ENCODE results near the gene SPTB.
A peak's percentile ranks its signal among the peaks of the same experiment; 100 is the strongest.

SPTB gene

DNA sequence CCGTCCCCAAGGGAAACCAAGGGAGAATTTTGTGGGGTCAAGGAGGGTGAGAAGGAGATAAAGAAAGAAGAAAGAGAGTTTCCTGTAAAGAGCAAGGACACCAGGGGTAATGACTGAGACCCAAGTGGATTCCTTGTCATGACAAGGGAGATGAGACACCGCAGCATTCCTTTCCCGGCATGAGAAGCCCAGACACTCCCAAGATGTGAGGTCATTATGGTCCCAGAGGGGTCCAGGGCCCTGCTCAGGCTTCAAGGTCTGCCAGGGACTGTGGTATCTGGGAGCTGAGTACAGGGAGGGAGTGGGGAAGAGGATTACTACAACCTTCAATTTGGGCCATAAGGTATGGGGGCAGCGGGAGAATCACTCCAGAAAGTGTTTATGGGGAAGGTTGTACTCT, 58.1 kb downstream of the SPTB start:
- DNase-seq (ENCODE audit: low spot score): no peak

GRCh38 chr14:64818151-64818550, 61.6 kb downstream of the SPTB start:
- no peak for DNase-seq (ENCODE audit: low spot score)

GRCh38 chr14:64817631-64818030, 62.1 kb downstream of the SPTB start:
- DNase-seq (ENCODE audit: low spot score): peak; percentile 5

DNA sequence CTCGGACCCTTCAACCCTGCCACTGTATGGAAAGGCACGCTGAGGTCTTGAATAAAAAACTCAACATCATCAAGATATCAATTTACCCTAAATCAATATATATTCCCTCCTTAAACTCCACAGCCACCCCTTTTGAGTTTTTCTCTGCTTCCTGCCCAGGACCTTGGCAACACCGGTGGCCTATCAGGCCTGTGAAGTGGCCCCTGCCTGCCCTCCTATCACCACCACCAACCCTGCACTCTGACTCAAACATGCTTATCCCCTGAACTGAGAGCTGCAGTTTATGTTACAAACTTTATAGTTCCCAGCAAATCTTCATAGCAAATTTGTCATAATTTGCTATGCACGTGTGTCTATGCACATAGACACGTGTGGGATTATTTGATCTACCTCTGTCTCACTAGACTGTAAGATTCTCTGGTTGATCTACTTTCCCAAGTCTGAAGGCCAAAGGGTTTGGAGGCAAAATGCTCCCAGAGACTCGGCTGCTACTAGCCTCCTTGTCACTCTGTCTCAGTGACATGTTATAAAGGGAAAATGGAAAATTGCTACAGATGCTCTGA, 63.4 kb downstream of the SPTB start:
- DNase-seq (ENCODE audit: low spot score): no peak

DNA sequence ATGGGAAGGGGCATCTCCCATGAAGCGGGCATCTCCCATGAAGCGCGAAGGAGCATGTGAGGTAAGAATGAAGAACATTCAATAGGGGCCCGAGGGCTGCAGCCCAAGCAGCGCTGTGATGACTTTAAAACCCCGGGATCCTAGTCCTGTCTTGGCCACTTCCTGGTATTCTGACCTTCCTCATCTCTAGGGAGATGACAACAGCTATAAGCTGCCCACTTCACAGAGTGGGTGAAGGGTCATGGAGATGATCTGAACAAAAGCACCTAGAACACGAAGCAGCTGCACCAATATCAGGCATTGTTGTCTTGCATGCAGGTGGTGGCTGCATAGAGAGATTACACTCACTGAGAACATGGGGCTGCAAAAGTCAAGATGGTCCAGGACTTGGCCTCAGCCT, 64.5 kb downstream of the SPTB start:
- no peak for DNase-seq (ENCODE audit: low spot score)

GRCh38 chr14:64812412-64812811, 67.3 kb downstream of the SPTB start:
- DNase-seq (ENCODE audit: low spot score): peak; percentile 57

DNA sequence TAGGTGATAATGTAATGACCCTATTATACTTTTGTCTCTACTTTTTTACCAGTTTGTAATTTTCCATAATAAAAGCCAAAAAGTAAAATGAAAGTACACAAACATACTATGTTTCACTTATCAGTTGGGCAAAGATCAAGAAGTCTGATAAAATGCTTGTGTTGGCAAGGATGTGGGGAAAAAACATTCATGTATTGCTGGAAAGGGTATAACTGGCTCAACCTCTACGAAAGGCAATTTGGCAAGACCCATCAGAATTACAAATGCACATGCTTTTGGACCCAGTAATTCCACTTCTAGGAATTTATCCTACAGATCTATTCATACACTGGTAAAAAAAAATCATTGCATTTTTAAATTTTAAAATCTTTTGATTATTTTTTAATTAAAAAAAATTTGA, 68.0 kb downstream of the SPTB start:
- no peak for DNase-seq (ENCODE audit: low spot score)

DNA sequence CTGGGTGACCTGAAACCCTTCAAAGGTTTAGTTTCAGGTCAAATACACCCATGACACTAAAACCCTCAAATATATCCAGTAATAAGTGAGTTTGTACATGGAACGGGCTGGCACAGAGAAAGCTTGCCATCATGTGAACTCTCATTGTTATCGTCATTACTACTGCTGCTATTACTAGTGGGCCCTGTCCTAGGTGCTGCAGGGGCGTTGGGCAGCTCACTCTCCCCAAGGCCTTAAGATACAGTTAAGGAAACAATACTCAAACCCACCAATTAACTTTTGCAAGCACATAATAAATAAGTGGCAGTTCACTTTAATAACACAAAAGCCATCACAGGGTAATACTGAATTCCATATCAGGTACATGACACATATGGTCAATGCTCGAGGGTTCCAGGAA, 71.3 kb downstream of the SPTB start:
- DNase-seq (ENCODE audit: low spot score): no peak

DNA sequence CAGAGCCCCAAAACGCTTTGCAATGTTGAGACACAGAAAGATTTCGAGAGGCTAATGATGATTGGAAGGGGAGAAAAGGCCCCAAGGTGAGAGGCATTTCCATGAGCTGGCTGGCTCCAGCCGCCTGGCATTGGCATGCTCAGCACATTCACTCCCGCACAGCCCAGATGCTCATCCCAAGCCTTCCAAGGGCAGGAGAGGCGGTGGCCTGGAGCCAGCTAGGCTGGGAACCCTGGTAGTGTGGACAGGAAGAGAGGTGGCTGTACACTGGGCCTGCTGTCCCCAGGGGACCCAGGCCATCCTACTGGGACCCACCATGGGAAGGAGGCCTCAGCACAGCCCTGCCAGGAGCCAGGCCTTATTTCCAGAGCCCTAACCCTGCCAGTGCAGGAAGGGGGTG, 72.2 kb downstream of the SPTB start:
- peak; percentile 15 for DNase-seq (ENCODE audit: low spot score)

GRCh38 chr14:64806862-64807495, 72.7 kb downstream of the SPTB start:
- no peak for DNase-seq (ENCODE audit: low spot score)

DNA sequence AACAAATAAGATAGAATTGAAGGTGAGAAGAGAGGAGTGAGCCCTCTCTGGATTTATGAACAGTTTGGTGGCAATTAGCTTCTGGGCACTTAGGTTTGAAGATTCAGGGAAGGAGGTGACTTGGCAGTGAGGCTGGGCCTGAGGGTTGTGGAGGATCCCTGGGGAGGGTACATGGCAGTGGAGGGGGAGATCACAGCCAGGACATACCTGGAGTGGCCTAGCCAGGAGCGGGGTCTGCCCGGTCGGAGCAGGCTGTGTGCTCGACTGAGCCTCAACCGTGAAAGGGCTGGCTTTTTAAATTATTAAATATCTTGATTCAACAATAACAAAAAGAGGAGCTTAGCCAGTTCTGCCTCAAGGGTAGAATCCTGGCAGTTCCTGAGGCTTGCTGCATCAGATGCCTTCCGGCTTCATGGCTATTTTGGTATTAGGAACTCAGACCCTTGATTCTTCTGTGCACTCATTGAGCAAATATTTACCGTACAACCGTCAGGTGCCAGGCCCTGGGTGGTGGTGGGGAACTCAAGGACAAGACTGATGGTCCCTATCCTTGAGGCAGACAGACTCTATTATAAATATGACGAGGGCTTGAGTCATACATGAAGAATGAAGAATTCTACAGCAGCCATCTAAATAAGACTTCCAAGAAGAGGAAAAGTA, 73.4 kb downstream of the SPTB start:
- DNase-seq (ENCODE audit: low spot score): peak; percentile 93

DNA sequence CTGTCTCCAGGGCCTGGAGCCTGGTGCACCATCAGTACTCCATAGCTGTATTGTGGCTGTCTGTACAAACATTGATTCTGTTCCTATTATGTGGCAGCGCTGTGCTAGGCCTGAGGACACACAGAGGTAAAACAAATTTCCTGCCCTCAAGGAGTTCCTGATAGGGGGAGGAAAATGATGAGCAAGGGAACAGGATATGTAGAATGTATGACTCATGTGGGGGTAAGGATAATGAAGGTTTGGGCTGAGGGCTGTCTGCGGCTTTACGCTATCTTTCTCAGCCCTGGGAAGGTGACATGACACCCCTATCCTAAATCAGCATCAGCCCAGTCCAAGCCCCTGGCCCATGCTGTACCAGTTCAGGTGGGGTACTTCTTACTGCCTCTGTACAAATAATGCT, 74.1 kb downstream of the SPTB start:
- peak; percentile 68 for DNase-seq (ENCODE audit: low spot score)

- DNase-seq (ENCODE audit: low spot score): no peak
Measured at GRCh38 chr14:64804754-64805260, 74.9 kb downstream of the SPTB start.

- DNase-seq (ENCODE audit: low spot score): peak; percentile 22
Measured at GRCh38 chr14:64801800-64802199, 77.9 kb downstream of the SPTB start.

DNA sequence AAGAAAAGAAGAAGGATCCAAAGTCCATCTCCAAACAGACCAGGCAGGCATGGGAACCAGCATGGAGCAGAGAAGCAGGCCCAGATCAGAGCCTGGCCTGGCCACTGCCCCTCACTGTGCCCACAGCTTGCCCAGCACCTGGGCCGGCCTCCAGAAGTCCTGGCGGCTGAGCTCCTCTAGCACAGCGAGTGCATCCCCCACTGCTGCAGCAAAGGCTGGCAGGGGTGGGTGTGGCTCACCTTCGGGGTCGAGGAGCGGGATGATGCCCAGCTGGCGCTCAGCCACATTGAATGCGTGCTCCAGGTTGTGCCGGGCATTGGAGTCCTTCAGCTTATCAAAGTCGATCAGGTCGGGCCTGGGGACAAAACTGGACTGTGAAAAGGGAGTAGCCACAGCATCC, 78.7 kb downstream of the SPTB start:
- no peak for DNase-seq (ENCODE audit: low spot score)

DNA sequence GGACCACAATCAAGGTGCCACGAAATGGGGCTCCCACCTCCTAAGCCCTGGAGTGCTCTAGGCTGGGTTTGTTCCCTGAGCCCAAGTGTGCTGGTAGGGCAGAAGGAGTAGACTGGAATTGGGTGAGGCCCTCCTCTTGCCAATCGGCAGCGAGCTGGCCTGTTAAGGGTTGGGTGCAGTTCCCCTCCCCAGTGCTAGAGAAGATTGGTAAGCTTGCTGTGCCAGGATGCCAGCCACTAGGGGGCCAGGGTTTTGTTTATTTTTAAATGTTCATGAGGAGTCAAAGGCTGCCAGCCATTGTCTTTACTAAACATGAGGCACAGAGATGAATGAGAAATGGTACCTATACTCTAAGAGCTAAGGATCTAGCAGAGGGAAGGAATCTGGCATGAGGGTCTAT, 79.7 kb downstream of the SPTB start:
- DNase-seq (ENCODE audit: low spot score): peak; percentile 48

DNA sequence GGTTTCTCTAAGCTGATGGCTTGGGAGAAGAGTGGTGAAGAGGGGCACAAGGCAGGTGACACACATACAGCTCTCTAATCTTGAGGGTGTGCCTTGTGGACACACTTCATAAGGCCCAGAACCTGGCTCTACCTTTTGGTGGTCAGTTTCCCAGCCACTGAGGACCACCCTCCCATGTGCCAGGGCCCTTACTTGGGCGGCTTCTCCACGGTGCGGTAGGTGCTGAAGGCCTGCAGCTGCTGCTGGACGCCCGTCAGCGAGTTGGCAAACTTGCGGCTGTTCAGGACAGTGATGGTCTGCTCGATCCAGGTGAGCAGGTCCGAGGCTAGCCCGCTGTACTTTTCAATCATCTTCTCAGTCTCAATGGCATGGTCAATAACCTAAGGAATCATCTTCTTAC, 80.2 kb downstream of the SPTB start:
- no peak for DNase-seq (ENCODE audit: low spot score)

- DNase-seq (ENCODE audit: low spot score): no peak
Measured at GRCh38 chr14:64796369-64796768, 83.3 kb downstream of the SPTB start.

- no peak for DNase-seq (ENCODE audit: low spot score)
Measured at GRCh38 chr14:64795921-64796320, 83.8 kb downstream of the SPTB start.

DNA sequence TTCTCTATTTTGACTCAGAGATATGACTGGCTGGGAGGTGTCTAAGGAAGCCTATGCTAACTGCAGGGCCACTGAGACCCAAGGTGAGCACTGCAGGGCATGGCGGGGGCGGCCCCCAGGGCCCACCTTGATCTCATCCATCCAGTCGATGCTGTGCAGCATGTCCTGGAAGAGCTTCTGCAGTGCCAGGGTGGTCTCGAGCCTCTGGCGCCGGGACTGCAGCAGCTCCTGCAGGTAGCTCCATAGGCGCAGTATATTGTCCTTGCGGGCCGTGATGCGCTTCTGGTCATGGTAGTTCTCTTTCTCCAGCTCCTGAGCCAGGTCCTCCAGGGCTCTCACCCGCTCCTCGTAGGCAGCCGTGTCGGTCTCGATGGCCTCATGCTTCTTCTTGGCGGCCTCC, 84.5 kb downstream of the SPTB start:
- DNase-seq (ENCODE audit: low spot score): no peak

DNA sequence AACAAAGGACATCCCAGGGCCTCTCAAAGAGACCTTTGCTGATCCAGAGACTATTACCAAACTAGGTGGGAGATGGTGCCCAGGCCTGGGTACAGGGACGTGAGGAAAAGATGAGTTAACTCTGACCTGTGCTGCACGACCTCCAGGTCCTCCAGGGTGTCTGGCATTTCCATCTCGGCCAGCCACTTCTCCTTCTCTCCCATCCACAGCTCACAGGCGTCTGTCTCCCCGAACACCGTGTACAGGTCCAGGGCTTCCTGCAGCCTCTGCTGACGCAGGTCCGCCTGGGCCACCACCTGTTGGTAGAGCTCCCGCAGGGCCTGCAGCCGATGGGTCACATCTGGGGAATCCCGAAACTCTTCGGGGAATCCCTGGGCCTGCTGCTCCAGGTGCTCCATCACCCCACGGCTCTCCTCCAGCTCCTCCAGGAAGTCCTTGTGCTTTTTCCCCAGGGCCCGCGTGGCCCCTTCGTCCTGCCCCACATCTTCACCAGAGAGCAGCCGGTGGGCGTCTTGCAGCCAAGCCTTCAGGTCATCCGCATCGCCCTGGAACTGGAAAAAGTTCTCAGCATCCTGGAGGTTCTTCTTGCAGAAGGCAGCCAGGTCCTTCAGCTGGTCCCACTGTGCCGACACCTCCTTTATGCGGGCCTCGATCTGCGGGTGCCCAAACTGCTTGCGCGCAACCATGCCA, 86.7 kb downstream of the SPTB start:
- DNase-seq (ENCODE audit: low spot score): no peak

DNA sequence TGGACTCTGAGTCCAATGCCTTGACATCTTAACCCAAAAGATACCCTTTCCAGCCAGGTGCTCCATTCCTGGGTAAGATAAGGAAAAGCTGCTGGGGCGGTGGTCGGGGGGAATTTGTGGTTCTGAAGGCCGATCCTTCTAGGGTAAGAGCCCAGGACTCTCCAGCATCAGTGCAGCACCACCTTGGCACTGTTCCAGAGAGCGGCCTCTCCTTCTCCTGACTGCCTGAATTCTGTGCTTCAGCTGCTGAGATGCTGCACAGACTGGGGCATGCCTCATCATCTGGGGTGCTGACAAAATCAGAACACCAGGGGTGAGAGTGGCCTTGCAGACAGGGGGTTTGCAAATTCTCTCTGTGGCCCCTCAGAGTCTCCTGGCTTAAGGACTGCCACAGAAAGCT, 87.5 kb downstream of the SPTB start:
- DNase-seq (ENCODE audit: low spot score): no peak

GRCh38 chr14:64790478-64790877, 89.2 kb downstream of the SPTB start:
- DNase-seq (ENCODE audit: low spot score): no peak
